GM13976 (cell line): Measurements from ENCODE around the gene HMX1.

ENCODE experiments used
- DNase-seq: peaks from one replicate; pipeline ENCODE4 v3.0.0; 2012; ENCODE audit warnings: low spot score
- CTCF ChIP-seq: IDR thresholded peaks from 2 replicates; pipeline ENCODE4 v1.5.1; 2012; ENCODE audit warnings: borderline replicate concordance, mild to moderate bottlenecking; ENCODE audit not compliant: insufficient read depth; ENCODE audit errors: extremely low read depth, missing control alignments, control extremely low read depth
- in situ Hi-C: fragments of 300-500 bp; cut with MboI; formaldehyde crosslinking; loops from one replicate; pipeline ENCODE4 v1.12.0; 2022; ENCODE audit warnings: low sequenced_read_pairs, mixed read lengths, inconsistent platforms; ENCODE audit not compliant: unreplicated experiment

Gene HMX1

GRCh38 chr4:8874896-8875680 is 3.4 kb upstream of the HMX1 start:
- no peak for DNase-seq
- in situ Hi-C loops = no loop called here
- TF ChIP-seq CTCF = no peak

GRCh38 chr4:8874003-8874895 is 2.6 kb upstream of the HMX1 start:
- in situ Hi-C loops = no loop called here
- no peak for TF ChIP-seq CTCF
- no peak for DNase-seq

DNA sequence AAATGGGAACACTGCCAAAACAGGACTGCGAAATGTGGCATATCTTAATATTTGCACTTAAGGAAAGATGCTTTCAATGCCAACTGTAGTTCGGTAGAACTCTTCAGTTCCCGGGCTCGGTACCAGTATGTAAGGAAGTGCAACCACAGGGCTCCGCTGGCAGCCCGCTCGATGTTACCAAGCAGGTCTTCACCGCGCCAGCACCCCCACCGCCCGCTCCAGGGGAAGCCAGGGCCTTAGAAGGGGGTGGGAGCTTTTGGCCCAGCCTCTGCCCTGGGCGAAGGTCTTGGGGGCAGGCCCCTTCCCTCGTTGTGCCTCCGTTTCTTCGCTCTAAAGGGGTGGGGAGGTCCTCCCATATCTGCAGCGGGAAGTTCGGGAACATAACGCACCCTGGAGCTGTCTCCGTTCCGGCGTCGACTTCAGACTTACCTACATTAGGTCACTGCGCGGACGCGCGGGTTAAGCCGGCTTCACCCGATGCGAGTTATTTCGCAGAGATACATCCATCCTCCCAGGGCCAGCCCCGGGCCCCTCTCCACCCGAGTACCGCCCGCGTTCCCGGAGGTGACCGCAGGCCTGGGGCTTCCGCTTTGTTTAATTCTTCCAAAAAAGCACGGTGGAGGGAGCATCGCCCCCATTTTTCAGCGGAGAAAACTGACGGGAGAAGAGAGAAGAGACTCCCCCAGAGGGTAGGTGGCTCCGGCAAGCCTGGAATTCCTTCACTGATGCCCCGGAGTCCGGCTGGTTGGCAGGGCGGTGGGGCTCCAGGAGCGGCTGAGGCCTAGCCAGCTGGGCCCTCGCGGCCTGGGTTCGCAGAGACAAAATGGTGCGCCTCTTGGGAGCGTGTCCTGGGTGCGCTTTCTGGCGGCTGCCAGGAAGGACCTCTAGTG is 1.0 kb upstream of the HMX1 start:
- TF ChIP-seq CTCF = no peak
- in situ Hi-C loops = no loop called here
- DNase-seq = no peak

DNA sequence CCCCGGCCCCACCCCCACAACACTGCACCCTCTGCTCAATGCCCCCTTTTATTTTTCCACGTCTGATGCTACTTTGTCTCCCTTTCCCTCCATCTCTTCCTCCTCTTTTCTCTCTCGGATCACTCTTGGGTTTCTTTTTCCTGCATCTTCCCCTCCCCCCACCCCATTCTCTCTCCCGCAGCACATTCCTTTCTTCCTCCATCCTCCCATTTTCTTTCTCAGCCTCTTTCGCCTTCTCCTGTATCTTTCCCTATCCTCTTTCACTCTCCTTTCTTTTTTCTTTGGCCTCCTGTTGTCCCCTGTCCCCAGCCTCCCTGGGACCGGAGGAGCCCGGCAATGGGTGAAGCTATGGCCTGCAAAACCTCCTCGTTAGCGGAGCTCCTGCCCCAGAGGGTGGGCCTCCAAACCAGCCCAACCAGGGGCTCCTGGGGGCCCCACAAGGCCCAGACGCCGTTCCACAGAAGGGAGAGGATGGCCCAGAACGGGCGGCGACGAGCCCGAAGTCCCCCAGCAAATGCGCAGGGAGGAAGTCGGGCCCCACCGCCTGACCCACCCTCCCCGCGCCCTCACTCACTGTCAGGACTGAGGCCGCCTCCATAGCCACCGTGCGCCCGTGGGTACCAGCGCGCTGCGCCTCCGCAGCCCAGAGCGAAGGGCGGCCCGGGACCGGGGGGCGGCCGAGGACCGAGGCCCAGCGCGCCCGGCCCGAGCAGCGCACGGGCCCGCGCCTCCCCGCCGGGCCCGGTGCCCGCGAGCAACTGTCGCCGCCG is 807 bp downstream of the HMX1 start:
- no peak for DNase-seq
- no peak for TF ChIP-seq CTCF

GRCh38 chr4:8869898-8870646 is 1.6 kb downstream of the HMX1 start:
- in situ Hi-C loops = no loop called here
- no peak for TF ChIP-seq CTCF
- DNase-seq = no peak

More for the DNA sequence above, 807 bp downstream of the HMX1 start:
- in situ Hi-C loops = no loop called here
